ENCODE data around the gene TFPT.
A peak's percentile ranks its signal among the peaks of the same experiment; 100 is the strongest.
"Not testable (repeated sequence)": the region's sequence is repeated elsewhere in the genome, so short reads cannot be mapped to it uniquely, and the experiment has no call there.

TFPT gene

DNA sequence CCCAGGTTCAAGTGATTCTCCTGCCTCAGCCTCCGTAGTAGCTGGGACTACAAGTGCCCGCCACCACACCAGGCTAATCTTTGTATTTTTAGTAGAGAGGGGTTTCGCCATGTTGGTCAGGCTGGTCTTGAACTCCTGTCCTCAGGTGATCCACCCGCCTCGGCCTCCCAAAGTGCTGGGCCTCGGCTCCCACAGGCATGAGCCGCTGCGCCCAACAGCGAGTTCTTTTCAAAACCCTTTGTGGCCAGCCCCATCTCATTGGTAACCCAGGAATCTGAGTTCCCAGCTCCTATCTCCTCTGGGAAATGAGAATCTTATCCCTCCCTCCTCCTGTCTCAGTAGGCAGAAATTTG lies 15.6 kb downstream of the TFPT start:
- 80 to 83% methylated on average over 9 of the region's 9 CpGs for WGBS, 2 experiments
- H3K27ac ChIP-seq (ENCODE audit: insufficient read depth, low read depth, low read length, poor library complexity, severe bottlenecking); H3K36me3 ChIP-seq (ENCODE audit: control insufficient read depth, insufficient read depth, low read length); H3K4me1 ChIP-seq (ENCODE audit: control insufficient read depth, insufficient read depth, low read length); H3K9me3 ChIP-seq (ENCODE audit: control insufficient read depth, low read length); H3K4me3 ChIP-seq (ENCODE audit: insufficient read depth, low read depth, low read length): not testable (repeated sequence)
- peaks cover 30% of the 10 kb centered on the region for H3K27me3 ChIP-seq (ENCODE audit: control insufficient read depth, insufficient read depth, low read length, poor library complexity, severe bottlenecking)

DNA sequence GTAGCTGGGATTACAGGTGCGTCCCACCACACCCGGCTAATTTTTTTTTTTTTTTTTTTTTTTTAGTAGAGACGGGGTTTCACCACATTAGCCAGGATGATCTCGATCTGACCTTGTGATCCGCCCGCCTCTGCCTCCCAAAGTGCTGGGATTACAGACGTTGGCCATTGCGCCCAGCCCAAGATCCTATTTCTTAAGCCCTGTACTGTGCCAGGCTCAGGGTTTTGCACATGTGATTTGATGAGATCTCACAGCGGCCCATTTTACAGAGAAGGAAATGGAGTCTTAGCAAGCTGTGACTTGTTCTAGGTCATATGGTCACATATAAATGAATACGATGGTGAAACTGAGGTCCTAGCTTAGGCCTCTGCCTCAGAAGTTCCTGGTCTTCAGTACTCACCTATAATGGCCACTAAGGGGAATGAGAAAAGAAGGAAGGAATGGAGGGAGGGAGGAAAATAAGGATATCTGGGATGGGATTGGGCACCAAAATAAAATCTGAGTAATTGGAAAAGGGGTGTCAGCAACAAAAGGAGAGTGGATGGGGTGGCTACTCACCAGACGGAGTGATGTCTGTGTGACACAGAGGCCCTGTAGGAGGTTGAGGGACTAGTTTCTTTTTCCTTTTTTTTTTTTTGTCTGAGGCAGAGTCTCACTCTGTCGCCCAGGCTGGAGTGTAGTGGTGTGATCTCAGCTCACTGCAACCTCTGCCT lies 16.1 kb downstream of the TFPT start:
- 89 to 90% methylated on average over 10 to 12 of the region's 12 CpGs for WGBS, 2 experiments
- Histone ChIP-seq H3K4me3 (ENCODE audit: insufficient read depth, low read depth, low read length) (no peak overlapping the region), H3K27me3 (ENCODE audit: control insufficient read depth, insufficient read depth, low read length, poor library complexity, severe bottlenecking) (peaks cover 35% of the 10 kb centered on the region), H3K4me1 (ENCODE audit: control insufficient read depth, insufficient read depth, low read length) (peaks cover 2% of the 10 kb centered on the region), H3K27ac (ENCODE audit: insufficient read depth, low read depth, low read length, poor library complexity, severe bottlenecking) (no peak overlapping the region), H3K9me3 (ENCODE audit: control insufficient read depth, low read length) (no peaks in the 10 kb centered on the region), H3K36me3 (ENCODE audit: control insufficient read depth, insufficient read depth, low read length) (no peaks in the 10 kb centered on the region)

DNA sequence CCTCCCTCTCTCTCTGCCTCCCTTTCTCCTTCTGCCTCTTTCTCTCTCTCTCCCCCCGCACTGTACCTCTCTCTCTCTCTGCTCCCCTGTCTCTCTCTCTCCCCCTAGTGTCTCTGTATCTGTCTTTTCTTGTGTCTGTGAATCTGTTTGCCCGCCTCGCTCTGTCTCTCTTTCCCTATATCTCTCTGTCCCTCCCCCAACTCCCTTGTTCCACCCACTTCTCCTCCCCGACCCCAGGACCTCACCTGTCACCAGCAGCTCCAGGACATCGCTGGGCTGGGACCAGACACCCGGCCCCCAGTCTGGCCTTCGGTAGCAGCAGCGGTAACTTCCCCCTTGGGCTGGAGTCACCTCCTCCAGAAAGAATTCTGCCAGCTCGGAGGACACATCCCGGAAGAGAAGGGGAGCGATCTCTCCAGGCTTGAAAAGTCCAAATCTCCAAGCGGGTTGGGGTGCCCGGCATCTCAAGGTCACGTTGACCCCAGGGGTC lies 18.8 kb downstream of the TFPT start:
- no peak overlapping the region for H3K27ac ChIP-seq (ENCODE audit: insufficient read depth, low read depth, low read length, poor library complexity, severe bottlenecking)
- no peaks in the 10 kb centered on the region for H3K36me3 ChIP-seq (ENCODE audit: control insufficient read depth, insufficient read depth, low read length)
- H3K4me1 ChIP-seq (ENCODE audit: control insufficient read depth, insufficient read depth, low read length) = peaks cover 2% of the 10 kb centered on the region
- no peaks in the 10 kb centered on the region for H3K9me3 ChIP-seq (ENCODE audit: control insufficient read depth, low read length)
- WGBS, 2 experiments = 8 to 15% methylated on average over 14 of the region's 14 CpGs
- H3K27me3 ChIP-seq (ENCODE audit: control insufficient read depth, insufficient read depth, low read length, poor library complexity, severe bottlenecking) = peaks cover 37% of the 10 kb centered on the region
- H3K4me3 ChIP-seq (ENCODE audit: insufficient read depth, low read depth, low read length) = peak overlapping the region; percentile 14

DNA sequence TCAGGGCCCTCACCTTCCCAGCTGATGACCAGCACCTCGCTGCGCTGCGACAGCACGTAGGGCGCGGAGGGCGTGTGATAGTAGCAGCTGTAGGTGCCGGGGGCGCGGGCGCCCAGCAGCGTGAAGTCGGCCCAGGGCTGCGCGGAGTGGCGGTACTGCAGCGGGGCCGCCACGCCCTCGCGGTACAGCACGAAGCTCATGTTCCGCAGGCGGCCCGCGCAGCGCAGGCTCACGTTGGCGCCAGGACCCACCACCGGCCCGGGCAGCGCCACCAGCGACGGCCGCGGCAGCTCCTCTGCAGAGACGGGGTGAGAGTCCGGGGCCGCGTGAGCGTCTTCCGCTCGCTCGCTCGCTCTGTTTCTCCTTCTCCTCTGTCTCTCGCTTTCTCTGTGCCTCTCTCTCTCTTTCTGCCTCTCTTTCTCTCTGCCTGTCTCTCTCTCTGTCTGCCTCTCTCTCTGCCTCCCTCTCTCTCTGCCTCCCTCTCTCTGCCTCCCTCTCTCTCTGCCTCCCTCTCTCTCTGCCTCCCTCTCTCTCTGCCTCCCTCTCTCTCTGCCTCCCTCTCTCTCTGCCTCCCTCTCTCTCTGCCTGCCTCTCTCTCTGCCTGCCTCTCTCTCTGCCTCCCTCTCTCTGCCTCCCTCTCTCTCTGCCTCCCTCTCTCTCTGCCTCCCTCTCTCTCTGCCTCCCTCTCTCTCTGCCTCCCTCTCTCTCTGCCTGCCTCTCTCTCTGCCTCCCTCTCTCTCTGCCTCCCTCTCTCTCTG lies 19.4 kb downstream of the TFPT start:
- not testable (repeated sequence) for H3K4me1 ChIP-seq (ENCODE audit: control insufficient read depth, insufficient read depth, low read length); H3K27ac ChIP-seq (ENCODE audit: insufficient read depth, low read depth, low read length, poor library complexity, severe bottlenecking); H3K9me3 ChIP-seq (ENCODE audit: control insufficient read depth, low read length); H3K36me3 ChIP-seq (ENCODE audit: control insufficient read depth, insufficient read depth, low read length)
- peak overlapping the region; percentile 33 for H3K4me3 ChIP-seq (ENCODE audit: insufficient read depth, low read depth, low read length)
- 1% methylated on average over 46 of the region's 46 CpGs for WGBS, 2 experiments
- H3K27me3 ChIP-seq (ENCODE audit: control insufficient read depth, insufficient read depth, low read length, poor library complexity, severe bottlenecking) = peaks cover 37% of the 10 kb centered on the region

DNA sequence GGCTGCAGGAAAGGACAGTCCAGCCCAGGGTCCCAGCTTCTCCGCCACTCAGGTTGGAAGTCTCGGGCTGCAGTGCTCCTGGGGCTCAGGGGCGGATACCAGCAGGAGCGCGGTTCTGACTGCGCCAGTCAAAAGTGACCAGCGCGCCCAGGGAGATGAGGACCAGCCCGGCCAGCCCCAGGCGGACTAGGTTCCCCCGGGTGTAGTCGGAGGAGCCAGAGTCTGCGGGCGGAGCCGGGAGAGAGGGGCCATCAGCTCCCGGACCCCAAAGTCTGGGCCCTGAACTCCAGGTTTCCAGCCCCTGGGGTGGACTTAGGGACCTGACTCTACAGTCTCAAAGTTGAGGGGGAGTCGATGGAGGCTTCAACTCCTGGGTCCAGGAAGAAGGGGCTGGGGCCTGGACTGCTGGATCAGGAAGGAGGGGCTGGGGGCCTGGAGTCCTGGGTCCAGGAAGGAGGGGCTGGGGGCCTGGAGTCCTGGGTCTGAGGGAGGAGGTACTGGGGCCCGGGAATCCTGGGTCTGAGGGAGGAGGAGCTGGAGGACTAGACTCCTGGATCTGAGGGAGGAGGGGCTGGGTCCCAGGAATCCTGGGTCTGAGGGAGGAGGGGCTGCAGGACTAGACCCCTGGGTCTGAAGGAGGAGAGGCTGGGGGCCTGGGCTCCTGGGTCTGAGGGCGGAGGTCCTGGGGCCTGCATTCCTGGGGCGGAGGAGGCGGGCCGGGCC lies 20.2 kb downstream of the TFPT start:
- H3K4me3 ChIP-seq (ENCODE audit: insufficient read depth, low read depth, low read length) = peak overlapping the region; percentile 33
- H3K9me3 ChIP-seq (ENCODE audit: control insufficient read depth, low read length) = no peaks in the 10 kb centered on the region
- WGBS, 2 experiments = 73 to 75% methylated on average over 22 of the region's 22 CpGs
- H3K27me3 ChIP-seq (ENCODE audit: control insufficient read depth, insufficient read depth, low read length, poor library complexity, severe bottlenecking) = peaks cover 37% of the 10 kb centered on the region
- H3K4me1 ChIP-seq (ENCODE audit: control insufficient read depth, insufficient read depth, low read length) = peaks cover 2% of the 10 kb centered on the region
- H3K27ac ChIP-seq (ENCODE audit: insufficient read depth, low read depth, low read length, poor library complexity, severe bottlenecking) = no peak overlapping the region
- H3K36me3 ChIP-seq (ENCODE audit: control insufficient read depth, insufficient read depth, low read length) = no peaks in the 10 kb centered on the region

DNA sequence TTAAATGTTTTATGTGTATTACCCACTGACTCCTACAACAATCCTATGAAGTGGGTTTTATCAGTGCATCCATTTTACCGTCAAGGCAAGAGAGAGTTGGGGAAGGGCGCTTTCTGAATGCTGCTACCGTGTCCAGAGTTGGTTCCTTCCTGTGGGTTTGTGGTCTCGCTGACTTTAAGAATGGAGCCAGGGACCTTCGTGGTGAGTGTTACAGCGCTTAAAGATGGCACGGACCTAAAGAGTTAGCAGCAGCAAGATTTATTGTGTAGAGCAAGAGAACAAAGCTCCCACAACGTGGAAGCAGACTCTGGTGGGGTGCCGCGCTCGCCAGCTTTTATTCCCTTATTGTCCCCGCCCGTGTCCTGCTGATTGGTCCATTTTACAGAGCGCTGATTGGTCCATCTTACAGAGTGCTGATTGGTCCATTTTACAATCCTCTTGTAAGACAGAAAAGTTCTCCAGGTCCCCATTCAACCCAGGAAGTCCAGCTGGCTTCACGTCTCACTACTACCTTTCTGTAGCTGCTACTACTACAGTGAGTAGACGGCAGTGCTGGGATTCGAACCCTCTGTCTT lies 20.9 kb downstream of the TFPT start:
- Histone ChIP-seq H3K4me1 (ENCODE audit: control insufficient read depth, insufficient read depth, low read length) (peaks cover 2% of the 10 kb centered on the region), H3K36me3 (ENCODE audit: control insufficient read depth, insufficient read depth, low read length) (no peaks in the 10 kb centered on the region), H3K4me3 (ENCODE audit: insufficient read depth, low read depth, low read length) (no peak overlapping the region), H3K9me3 (ENCODE audit: control insufficient read depth, low read length) (no peaks in the 10 kb centered on the region), H3K27me3 (ENCODE audit: control insufficient read depth, insufficient read depth, low read length, poor library complexity, severe bottlenecking) (peaks cover 37% of the 10 kb centered on the region), H3K27ac (ENCODE audit: insufficient read depth, low read depth, low read length, poor library complexity, severe bottlenecking) (no peak overlapping the region)
- 92 to 93% methylated on average over 17 of the region's 17 CpGs for WGBS, 2 experiments

DNA sequence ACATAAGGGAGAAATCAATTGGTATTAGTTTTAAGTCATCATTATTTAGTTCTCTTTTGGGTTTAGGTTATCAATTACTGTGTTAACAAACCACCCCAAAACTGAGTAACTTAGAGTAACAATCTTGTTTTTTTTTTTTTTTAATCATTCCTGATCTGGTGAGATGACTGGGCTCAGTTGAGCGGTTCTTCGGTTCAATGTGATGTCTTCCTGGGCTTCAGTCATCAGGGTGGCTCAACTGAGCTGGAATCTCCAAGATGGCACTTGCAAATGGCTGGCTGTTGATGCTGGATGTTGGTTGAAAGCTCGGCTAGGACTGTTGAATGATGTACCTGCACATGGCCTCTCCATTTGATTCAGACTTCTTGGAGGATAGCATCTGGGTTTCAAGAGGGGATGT lies 31.0 kb downstream of the TFPT start:
- Histone ChIP-seq H3K9me3 (ENCODE audit: control insufficient read depth, low read length) (no peaks in the 10 kb centered on the region), H3K27ac (ENCODE audit: insufficient read depth, low read depth, low read length, poor library complexity, severe bottlenecking) (no peak overlapping the region), H3K36me3 (ENCODE audit: control insufficient read depth, insufficient read depth, low read length) (no peaks in the 10 kb centered on the region), H3K4me3 (ENCODE audit: insufficient read depth, low read depth, low read length) (no peak overlapping the region), H3K27me3 (ENCODE audit: control insufficient read depth, insufficient read depth, low read length, poor library complexity, severe bottlenecking) (no peaks in the 10 kb centered on the region), H3K4me1 (ENCODE audit: control insufficient read depth, insufficient read depth, low read length) (no peaks in the 10 kb centered on the region)
- WGBS, 2 experiments = 93 to 95% methylated on average over 3 of the region's 3 CpGs

DNA sequence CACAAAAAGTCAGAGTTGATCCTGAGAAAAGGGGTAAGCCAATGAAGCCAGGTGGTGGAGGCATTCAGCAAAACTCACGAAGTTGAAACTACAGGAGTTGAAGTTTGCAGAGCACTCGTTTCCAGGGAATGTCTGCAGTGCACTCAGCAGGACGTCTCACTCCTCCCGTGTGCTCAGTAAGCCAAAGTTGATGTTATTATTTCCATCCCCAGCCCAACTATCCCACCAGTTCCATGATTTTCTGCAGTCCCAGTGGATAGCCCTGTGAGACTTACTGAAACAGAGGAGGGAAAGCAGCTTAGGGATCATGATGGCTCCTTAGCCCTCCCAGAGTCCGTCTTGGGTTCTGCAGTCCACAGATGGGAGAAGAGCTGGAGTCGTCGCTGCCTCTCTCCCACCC lies 34.4 kb downstream of the TFPT start, which contains the start of gene TARM1:
TSS of gene TARM1 (minus strand) at position 334 of the 400 bp plus-strand sequence. CDS start at position 309, 25 bp downstream.
- Histone ChIP-seq H3K4me3 (ENCODE audit: insufficient read depth, low read depth, low read length) (no peak within 1 kb of the TSS), H3K27me3 (ENCODE audit: control insufficient read depth, insufficient read depth, low read length, poor library complexity, severe bottlenecking) (no peaks in the 10 kb centered on the region), H3K36me3 (ENCODE audit: control insufficient read depth, insufficient read depth, low read length) (no peaks in the 10 kb centered on the region), H3K27ac (ENCODE audit: insufficient read depth, low read depth, low read length, poor library complexity, severe bottlenecking) (no peak within 1 kb of the TSS), H3K9me3 (ENCODE audit: control insufficient read depth, low read length) (no peaks in the 10 kb centered on the region), H3K4me1 (ENCODE audit: control insufficient read depth, insufficient read depth, low read length) (no peaks in the 10 kb centered on the region)
- WGBS, 2 experiments = 87 to 90% methylated on average over 7 of the region's 7 CpGs

DNA sequence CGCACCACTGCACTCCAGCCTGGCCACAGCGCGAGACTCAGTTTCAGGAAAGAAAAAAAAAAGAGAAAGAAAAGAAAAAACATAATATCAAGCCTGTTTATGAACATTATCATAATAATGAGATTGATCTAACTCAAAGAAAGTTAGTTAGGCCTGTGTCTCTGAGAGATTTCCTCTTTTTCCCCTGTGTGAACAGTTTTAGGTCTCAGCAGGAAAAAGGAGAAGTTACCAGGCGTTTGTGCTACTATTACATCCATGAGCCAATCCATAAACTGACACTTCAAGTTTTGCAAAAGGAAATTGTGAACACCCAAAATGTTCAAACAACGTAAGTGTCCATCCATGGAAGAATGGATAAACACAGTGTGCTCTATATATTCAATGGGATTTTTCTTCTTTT lies 38.1 kb downstream of the TFPT start:
- no peaks in the 10 kb centered on the region for H3K4me1 ChIP-seq (ENCODE audit: control insufficient read depth, insufficient read depth, low read length)
- 93 to 95% methylated on average over 3 to 5 of the region's 5 CpGs for WGBS, 2 experiments
- H3K4me3 ChIP-seq (ENCODE audit: insufficient read depth, low read depth, low read length) = no peak overlapping the region
- H3K27me3 ChIP-seq (ENCODE audit: control insufficient read depth, insufficient read depth, low read length, poor library complexity, severe bottlenecking) = no peaks in the 10 kb centered on the region
- no peak overlapping the region for H3K27ac ChIP-seq (ENCODE audit: insufficient read depth, low read depth, low read length, poor library complexity, severe bottlenecking)
- H3K36me3 ChIP-seq (ENCODE audit: control insufficient read depth, insufficient read depth, low read length) = no peaks in the 10 kb centered on the region
- no peaks in the 10 kb centered on the region for H3K9me3 ChIP-seq (ENCODE audit: control insufficient read depth, low read length)

DNA sequence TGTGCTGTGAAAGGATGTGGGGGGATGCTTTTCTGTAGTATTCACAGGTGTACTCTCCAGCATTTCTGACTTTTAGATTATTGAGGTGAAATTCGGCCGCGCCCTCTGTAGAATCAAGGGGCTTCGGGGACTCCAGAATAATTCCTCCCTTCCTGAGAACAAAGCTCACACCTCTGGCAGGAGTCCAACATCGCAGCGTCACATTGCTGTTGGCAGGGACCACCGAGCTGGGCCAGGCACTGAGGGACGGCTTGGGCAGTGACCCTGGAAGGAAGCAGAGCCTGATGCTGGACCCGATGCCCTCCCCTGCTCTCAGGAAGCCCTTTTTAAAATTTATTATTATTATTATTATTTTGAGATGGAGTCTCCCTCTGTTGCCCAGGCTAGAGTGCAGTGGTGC lies 40.6 kb downstream of the TFPT start:
- Histone ChIP-seq H3K9me3 (ENCODE audit: control insufficient read depth, low read length) (no peaks in the 10 kb centered on the region), H3K4me1 (ENCODE audit: control insufficient read depth, insufficient read depth, low read length) (no peaks in the 10 kb centered on the region), H3K27me3 (ENCODE audit: control insufficient read depth, insufficient read depth, low read length, poor library complexity, severe bottlenecking) (no peaks in the 10 kb centered on the region), H3K27ac (ENCODE audit: insufficient read depth, low read depth, low read length, poor library complexity, severe bottlenecking) (no peak overlapping the region), H3K4me3 (ENCODE audit: insufficient read depth, low read depth, low read length) (no peak overlapping the region), H3K36me3 (ENCODE audit: control insufficient read depth, insufficient read depth, low read length) (no peaks in the 10 kb centered on the region)
- WGBS, 2 experiments = 91 to 93% methylated on average over 8 to 9 of the region's 9 CpGs
